Brain pericyte (primary cell): ENCODE measurements around the gene RANBP3L.
"Not testable (repeated sequence)": the region's sequence is repeated elsewhere in the genome, so short reads cannot be mapped to it uniquely, and the experiment has no call there.

Experiments used
- DNase-seq: peaks from one replicate; pipeline ENCODE4 v3.0.0-alpha.2; 2012; ENCODE audit warnings: low read depth, low spot score

Gene RANBP3L, protein sequence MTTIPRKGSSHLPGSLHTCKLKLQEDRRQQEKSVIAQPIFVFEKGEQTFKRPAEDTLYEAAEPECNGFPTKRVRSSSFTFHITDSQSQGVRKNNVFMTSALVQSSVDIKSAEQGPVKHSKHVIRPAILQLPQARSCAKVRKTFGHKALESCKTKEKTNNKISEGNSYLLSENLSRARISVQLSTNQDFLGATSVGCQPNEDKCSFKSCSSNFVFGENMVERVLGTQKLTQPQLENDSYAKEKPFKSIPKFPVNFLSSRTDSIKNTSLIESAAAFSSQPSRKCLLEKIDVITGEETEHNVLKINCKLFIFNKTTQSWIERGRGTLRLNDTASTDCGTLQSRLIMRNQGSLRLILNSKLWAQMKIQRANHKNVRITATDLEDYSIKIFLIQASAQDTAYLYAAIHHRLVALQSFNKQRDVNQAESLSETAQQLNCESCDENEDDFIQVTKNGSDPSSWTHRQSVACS

DNA sequence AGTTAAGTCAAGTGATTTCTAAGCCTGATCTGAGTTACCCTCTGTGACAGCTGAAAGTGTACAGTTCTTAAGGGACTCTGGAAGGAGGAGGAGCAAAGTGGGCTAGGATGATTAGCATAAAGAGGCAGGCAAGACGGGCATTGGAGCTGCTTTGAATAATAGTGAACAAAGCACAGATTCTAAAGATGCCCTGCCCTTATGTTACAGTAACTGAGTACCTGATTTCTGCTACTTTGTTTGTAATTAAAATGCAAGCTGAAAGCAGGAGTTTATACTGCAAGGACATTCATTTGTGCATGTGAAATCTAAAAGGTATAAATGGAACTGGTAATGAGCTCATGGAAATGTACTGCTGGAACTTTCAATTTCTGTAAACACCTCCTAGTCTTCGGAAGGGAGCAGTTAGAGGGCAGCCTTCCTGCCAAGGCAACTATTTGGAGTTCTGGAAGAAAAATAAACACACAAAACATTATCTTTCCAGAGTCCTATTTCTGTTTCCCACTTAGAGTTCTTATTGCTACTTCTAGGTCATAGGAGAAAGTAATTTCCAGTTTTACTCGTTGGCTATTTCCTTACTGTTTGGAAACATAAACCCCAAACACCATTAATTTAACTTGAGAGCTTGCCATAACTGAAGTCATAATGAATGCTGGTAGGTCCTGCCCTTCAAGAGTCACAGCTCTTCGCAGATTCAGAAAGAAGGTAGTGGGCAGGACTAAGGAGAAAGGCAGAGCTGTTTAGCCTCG, at the start of gene RANBP3L:
Gene RANBP3L, minus strand, starts transcription at position 45 of the 746 bp plus-strand sequence. CDS start 486 bp downstream, outside the sequence.
- DNase-seq: peak; percentile 44

GRCh38 chr5:36346896-36347690, 45.4 kb upstream of the RANBP3L start:
- peak; percentile 69 for DNase-seq

DNA sequence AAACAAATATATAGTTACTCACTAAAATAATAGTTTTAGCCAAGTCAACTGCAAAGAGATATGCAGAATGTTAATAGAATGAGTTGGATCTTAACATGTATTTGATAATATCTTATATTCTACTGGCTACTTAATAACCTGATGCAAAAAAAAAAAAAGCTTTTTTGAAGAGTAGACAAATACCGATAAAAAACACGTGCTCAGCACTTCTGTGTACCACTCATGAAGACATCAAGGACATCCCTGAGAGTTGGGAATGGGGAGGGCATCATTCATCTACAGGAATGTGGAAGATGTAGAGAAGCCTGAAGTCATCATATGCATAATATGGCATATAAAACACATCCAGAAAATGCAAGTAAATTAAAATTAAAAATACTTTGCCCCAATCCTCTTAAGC, 43.2 kb upstream of the RANBP3L start:
- DNase-seq: no peak

DNA sequence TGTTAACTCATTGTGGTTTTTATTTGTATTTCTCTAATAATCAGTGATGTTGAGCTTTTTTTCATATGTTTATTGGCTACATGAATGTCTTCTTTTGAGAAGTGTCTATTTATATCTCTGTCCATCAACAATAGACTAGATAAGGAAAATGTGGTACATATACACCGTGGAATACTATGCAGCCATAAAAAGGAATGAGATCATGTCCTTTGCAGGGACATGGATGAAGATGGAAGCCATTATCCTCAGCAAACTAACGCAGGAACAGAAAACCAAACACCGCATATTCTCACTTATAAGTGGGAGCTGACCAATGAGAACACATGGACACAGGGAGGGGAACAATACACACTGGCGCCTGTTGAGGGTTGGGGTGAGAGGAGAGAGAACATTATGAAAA, 40.0 kb upstream of the RANBP3L start:
- DNase-seq: not testable (repeated sequence)

- no peak for DNase-seq
Observed at GRCh38 chr5:36337597-36337996, 35.9 kb upstream of the RANBP3L start.

DNA sequence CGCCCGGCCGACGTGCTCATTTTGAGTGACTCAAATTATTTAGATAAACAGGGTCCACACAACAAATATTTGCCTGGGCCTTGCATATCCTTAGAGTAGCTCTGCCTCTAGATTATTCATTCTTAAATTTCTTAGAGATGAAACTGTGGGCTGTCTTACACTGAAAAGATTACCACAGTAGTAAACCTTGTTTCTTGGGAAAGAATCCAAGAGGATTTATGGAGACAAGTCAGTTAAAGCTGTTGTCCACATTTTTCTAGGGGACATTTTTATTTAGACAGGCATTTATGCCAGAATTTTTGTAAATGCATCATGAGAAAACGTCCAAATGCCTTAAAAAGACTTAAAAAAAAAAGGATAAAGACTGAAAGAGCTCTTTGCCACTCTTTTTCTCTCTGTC, 32.6 kb upstream of the RANBP3L start:
- no peak for DNase-seq

DNA sequence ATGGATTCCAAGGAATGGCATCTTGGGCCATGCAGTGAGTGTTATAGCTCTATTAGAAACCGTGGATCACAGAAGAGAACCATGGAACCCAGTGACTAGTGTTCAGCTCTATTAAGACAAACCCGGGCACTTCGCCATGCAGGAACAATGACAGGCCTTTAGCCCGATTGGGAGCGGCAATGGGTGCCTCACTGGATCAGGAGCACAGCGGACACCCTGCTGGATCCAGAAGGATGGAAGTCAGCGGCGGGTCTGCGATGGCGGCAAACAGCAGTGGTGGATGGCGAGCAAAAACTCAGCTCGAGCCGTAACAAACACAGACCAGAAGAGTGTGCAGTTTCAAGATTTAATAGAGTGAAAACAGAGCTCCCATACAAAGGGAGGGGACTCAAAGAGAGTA, 31.0 kb upstream of the RANBP3L start:
- not testable (repeated sequence) for DNase-seq

- DNase-seq: no peak
Observed at GRCh38 chr5:36325196-36325595, 23.5 kb upstream of the RANBP3L start.

DNA sequence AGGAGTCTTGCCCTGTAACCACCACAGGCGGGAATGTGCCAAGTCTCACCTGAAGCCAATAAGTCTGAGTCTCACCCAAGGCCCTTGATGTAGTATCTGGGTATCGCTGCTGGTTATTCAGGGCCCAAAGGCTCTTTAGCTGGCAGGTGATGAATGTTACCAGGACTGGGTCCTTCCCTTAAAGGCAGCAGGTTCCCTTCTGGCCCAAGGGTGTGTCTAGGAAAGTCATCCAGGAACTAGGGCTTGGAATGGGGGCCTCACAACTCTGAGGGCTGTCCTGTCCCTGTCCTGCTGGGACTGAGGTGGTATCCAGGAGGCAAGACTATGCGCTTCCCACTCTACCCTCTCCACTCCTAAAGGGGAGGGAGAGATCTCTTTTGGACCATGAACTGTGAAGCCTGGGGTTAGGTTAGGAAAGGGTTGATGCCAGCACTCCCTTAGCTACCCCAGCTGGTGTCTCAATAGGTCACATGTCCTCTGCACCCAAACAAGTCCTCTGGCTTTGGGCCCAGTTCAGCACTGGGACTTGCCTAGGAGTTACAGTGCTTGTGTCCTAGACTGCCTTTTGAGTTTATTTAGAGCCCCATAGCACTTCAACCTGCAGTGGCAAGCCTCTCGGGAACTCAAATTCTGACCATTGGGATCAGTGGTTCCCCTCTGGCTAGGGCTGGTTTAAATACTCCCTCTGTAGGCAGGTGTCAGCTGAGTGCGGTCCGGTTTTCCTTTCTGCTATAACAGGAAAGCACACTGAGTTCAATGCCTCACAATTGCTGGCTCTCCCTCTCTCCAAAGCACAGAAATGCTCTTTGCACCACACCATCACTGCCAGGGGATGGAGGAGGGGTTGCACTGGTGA, 22.5 kb upstream of the RANBP3L start:
- no peak for DNase-seq

GRCh38 chr5:36312953-36313672, 11.4 kb upstream of the RANBP3L start:
- no peak for DNase-seq

DNA sequence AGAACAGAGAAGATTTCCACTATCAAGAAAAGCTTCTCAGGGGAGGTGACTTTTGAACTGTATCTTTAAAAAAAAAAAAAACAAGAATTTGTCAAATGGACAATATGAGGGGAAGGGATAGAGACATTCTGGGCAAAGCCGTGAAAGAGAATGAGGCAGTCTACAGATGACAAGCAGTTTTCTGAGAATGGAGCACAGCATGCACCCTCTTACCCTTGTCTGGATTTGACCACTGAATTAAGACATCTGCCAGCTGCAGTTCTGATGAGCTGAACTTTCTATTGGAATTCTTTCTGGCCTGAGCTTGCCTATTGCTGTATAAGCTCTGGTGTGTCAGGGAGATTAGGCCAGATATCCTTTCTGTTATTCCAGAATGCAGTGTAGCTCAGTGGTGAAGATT, 10.3 kb upstream of the RANBP3L start:
- DNase-seq: no peak

DNA sequence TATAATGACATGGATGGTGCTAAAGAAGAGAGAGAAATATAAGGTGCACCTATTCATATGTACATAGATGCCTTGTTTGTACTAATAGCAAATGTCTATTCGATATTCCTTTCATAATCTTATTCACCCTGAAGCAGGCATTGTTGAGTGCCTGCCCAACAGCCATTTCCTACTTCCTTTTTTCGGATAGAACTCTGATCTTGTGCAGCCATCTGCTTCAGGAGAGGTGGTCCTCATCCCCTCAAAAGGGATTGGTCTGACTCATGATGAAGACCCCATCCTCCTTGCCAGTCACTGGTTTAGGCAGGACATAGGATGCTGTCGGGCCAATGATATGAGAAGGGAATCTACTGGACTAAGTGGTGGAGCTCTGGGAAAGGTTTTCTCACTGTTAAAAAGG, 8.4 kb upstream of the RANBP3L start:
- no peak for DNase-seq

- peak; percentile 88 for DNase-seq
Observed at GRCh38 chr5:36305571-36306326, 4.0 kb upstream of the RANBP3L start.

- no peak for DNase-seq
Observed at GRCh38 chr5:36304095-36304805, 2.5 kb upstream of the RANBP3L start.

- no peak for DNase-seq
Observed at GRCh38 chr5:36300927-36301540, 668 bp downstream of the RANBP3L start.

DNA sequence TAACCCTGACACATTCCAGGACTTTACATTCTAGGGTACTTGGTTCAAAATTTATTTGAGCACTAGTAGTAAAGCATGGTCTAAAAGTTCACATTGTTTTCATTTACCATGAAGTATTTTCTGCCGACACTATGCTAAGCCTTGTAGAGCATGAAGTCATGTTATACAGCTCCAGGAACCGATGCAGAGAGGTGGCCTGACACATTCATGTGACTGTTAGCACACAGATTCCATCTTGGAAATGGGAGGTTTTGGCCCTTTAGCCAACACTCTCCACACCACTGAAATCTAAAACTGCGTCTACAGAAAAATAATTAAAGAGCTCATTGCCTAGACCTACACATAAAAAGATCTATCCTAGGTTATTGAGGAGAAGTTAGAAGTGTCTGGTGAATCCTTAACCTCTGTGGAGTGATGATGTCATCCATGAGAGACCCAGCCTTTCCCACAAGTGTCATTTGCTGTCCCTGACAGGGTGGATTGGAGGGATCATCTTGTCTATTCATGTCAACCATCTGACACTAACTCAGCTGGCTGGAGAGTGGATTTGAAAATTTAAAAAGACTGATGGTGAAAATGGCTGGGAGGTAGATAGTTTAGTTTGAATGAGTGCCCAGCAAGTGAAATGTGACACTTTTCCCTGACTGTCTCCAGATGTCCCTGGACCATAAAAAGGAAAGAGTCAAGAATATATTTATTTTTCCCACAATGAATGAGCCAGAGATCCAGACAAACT, 1.3 kb downstream of the RANBP3L start:
- DNase-seq: no peak

GRCh38 chr5:36298552-36298951, 3.1 kb downstream of the RANBP3L start:
- no peak for DNase-seq

DNA sequence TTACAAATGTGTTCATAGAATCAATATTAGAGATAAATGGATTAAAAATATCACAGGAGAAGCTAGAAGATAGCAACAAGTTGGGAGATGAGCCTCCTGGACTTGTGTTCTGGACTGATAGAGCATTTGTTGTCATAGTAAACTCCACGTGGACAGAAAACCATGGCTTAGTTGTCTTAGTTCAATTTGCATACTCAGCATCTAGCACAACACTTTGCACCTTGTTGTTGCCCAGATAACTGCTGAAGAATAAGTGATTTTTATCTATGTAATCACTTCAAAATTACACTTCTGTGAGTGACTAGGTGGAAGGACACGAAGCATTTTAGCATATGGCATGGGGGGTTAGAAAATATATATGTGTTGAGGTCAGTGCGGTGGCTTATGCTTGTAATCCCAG, 4.0 kb downstream of the RANBP3L start:
- DNase-seq: no peak
